ENCODE measurements around the gene CD81.

CD81 gene

DNA sequence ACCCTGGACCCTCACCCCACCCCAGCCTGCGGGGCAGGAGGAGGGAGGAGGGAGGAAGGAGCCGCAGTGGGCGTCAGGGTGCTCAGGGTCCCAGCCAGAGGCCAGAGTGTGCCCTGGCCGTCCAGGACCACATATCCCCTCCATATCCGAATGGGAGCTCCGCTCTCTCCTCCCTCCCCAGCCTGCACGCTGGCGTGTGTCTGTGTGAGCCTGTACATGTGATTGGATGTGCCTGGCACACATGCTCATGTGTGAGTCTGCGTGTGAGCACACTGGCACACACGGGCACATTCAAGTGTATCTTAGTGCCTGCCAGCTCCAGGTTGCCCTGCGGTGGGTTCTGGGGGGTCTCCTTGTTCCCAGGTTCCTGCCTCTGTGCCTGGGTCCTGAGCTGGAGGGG, 31.6 kb downstream of the CD81 start:
- no peak for ATAC-seq

DNA sequence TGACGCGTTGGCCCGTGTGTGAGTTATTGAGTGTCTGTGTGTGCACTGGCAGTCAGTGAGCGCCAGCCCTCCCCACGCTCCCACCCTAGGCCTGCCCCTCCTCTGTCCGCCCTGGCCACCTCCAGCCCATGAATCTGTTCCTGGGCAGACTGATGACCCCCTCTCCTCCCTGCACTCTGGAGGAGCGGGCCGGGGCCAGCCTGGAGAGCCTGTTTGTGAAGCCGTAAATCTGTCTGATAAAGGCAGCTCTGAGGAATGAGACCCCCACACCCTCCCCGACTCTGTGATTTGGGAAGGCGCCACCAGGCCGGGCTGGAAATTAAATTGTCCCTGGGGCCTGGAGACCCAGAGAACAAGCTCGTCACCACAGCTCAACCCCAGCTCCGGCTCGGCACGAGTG, 32.0 kb downstream of the CD81 start:
- no peak for ATAC-seq

DNA sequence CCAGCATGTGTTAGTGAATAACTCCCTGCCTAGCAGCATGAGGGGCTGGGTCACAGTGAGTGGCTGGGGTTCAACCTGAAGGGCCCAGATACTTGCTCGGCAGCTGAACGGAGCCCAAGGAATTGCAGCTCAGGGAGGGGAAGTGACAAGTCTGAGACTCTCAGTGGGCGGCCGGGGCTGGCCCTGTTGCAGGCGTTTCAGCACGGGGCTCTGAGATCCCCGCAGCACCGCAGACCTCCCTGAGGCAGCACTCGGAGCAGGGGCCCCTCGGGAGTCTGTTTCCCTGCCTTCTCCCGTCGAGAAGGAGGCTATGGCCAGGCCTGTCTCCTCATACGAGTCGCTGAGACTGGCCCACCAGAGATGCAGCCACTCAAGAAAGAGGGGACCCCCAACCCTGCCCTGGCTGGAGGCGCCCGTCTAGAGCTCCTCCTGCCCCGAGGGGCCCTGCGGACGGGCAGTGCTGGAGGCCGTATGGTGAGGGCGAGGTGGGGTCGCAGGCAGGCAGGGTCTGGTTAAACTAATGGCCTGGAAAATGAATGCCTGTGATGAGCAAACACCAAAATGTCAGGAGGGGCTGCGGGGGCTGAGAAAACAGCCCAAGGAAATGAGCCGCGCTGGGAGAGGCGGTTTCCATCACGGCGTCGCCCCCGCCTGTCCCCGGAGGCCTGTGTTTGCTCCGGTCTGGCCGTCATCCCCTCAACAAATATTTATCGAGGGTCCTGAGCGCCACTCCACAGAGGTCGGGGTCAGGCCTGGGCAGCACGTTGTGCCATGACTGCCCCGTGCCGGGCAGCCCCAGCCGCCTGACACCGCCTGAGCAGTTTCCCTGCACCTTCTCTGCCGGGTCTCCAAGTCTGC, 32.7 kb downstream of the CD81 start:
- no peak for ATAC-seq

DNA sequence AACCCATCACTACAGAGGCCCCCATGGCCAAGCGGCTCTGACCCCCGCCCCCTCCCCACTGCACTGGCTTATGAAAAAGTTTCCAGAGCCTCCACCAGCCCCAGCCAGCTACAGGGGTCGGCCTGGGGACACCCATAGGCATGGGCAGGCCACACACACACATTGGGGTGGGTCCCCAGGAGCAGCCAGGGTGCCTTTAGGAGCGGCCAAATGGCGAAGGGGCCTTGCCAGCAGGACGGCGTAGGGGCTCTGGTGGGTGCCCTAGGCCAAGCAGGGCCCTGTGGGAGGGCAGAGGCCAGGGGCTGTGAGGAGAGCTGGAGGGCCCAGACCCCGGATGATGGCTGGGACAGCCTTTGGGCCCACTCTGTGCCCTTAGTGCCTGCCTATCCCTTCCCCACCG, 33.5 kb downstream of the CD81 start:
- no peak for ATAC-seq

DNA sequence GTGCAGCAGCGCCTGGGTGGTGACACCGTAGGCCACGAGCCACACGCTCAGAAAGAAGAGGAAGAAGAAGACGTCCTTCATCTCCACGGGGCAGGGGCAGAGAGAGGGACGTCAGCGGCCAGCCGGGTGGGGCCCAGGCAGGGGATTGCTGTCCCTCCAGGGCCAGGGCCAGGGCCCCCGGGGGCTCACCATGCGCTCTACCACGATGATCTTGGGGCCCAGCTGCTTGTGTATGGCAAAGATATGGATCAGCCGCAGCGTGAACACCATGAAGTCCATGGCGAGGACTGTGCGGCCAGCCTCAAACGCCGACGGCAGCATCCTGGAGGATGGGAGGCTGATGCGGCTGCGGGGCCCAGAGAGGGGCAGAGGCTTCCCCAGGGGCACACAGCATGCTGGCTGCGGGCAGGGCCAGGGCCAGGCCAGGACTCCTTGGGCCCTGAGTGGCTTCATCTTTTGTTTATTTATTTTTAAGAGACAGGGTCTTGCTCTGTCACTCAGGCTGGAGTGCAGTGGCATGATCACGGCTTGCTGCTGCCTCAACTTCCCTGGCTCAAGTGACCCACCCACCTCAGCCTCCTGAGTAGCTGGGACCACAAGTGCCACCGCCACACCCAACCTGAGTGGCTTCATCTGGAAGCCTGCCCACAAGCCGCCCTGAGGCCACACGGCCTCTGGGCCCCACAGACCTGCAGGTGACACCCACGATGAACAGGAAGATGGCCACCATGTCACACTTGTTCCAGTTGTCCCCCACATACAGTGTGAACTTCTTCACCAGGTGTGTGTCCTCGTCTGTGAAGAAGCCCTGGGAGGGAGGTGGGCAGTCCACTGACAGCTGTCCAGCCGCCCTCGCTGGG, 34.6 kb downstream of the CD81 start:
- ATAC-seq = no peak

DNA sequence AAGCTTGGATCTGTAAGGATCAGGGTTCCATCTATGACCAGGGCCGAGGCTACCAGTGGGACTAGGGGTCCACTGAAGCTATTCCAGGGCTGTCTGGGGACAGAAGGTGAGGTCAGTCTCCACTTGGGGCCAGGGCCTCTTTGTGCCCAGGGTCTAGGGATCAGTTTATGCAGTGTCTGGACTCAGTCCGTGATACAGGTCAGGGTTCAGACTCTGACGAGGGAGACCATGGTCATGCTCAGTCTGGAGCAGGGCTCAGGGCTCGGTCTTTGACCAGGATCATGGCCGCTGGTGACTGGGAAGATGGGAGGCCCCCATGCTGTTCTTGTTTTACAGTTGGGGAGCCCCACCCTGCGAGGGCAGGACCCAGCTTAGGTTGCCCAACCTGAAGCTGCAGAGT, 35.2 kb downstream of the CD81 start:
- no peak for ATAC-seq

DNA sequence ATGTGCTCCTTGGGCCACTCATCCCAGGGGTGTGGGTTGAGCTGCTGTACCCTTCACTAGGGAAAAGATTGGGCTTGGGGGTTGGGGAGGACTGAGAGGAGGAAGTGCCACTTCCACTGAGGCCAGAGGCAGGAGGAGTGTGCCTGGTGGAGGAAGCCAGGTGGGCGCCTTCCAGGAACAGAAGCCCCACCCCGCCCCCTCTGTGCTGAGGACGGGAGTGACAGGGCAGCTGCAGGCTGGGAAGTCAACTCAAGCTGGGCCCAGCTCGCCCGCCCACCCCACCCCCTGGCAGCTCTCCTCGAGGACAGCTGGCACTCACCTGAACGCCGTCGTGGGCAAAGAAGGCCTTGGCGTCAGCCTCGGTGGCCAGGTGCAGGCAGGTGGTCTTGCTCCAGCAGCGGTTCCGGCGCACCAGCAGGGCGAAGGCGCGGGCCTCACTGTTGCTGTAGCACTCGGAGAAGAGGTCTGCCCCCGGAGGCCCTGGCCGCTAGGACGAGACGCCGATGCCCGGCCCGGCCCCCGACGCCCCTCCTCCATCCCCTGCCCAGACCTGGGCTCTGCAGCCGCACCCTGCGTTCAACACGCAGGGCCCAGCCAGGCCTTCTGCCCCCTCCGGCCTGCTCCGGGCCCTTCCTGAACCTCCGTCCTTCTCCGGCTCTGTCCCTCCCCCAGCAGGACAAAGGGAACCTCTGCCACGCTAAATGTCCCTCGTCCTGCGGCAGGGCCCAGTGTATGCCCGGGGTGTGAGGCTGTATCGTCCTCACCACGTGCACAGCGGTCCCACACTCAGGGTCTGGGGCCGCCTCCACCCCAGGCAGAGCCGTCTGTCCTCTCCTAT, 36.9 kb downstream of the CD81 start:
- no peak for ATAC-seq

DNA sequence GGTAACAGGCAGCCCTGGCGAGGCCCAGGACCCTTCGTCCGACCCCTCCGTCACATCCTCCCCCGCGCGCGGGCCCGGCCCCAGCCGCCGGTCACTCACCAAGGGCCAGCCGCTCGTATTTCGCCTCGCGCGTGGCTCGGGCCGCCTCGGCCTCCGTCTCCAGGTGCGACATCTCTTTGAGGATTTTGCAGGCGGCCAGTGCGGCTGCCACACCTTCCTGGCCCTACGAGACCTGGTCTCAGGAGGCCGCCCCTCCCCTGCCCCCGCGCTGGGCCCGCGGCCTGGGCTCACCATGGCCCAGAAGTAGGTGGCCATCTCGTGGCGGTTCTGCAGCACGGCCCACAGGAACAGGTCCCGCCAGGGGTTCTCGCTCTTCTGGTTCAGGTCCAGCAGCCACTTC, 37.5 kb downstream of the CD81 start:
- ATAC-seq = no peak

DNA sequence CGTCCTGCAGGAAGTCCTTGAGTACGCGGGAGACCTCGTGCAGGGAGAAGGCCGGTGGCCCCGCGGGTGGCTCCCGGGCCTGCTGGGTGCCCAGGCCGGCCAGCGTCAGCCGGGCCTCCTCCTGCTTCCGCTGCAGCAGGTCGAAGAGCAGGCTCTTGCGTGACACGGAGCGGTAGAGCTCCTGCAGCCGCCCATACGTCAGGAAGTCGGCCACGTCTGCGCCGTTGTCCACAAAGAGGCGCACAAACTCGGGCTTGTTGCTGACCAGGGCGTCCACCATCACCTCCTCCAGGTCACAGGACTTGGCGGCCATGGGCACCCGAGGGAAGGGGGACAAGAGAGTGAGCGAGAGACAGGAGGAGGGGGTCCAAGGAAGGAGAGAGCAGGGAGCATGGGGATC, 38.1 kb downstream of the CD81 start:
- ATAC-seq = no peak

DNA sequence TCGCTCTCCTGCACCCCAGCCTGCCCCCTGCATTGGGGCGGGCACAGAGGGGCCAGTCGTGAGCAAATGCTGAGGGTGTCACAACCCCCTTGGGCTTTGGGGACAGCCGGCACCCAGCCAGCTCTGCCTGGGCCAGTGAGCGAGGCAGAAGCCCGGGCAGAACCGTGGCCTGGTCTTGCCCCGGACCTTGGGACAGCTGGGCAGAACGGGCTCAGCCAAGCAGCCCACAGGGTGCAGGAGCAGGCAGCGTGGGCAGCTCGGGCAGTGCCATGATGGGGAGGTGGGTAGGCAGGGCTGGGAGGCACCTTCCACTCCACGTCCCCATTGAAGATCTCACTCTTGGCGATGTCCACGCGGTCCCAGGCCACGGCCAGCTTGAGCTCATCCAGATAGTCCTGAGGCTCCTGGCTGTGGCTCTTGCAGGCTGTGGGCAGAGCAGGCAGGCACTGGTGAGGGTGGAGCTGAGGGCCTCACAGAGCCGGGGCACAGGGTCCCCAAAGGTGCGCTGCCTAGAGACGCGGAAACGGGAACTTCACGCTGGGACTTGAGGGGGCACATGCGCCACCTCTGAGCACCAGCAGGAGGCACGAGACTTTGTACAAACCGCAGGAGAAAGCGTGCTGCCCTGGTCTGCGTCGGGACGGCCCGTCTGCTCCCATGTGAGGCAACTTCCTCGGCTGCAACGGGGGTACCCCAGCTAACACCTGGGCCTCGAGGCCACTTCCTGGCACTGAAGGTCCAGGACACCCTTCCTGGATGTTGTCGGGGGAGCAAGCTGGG, 38.7 kb downstream of the CD81 start:
- ATAC-seq = no peak

DNA sequence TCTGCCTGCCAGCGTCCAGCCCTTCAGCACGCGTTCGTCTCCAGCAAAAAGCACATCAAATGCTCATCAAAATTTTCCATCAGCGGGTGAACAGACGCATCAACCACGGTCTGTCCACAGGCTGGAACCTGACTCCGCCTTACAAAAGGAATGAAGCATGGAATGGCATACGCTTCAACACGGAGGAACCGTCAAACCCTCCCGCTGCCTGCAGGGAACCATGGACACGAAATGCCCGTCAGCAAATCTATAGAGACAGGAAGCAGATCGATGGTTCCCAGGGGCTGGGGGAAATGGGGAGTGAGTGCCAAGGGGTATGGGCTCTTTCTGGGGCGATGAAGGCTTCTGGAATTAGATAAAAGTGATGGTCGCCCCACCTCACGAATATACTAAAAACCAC, 39.7 kb downstream of the CD81 start:
- no peak for ATAC-seq

DNA sequence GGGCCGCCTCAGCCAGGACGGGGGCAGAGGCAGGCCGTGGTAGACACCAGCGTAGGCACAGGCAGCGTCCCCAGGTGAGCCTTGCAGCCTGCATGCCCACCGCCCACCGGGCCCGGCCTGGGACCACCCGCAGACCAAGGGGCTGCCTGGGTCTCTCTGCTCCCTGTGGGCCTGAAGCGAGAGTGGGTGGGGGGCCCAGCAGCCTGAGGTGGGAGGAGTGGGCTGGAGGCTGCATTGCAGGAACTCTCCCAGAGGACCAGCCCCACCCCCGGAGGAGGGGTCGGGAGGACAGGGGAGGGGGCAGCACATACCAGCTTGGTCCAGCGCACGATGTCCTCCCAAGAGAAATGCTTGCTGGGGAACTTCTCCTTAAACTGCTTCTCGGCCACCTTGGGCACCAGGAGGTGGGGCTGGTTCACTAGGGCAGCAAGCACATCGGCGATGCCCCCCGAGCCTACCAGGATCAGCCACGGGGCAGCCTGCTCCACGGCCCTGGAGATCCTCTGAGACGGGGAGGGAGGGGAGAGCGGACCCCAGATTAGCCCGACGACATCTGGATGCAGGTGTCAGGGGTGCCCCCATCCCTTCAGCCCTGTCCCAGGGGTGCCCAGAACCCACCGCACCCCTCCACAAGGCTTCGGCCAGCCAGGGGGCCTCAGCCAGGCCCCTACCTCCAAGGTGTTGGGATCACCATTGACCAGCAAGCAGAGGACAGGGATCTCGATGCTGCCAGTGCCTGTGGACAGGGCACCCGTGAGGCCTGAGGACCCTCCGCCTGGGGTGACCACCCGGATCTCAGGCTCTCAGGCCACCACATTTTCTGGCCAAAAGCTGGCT, 41.0 kb downstream of the CD81 start:
- no peak for ATAC-seq

DNA sequence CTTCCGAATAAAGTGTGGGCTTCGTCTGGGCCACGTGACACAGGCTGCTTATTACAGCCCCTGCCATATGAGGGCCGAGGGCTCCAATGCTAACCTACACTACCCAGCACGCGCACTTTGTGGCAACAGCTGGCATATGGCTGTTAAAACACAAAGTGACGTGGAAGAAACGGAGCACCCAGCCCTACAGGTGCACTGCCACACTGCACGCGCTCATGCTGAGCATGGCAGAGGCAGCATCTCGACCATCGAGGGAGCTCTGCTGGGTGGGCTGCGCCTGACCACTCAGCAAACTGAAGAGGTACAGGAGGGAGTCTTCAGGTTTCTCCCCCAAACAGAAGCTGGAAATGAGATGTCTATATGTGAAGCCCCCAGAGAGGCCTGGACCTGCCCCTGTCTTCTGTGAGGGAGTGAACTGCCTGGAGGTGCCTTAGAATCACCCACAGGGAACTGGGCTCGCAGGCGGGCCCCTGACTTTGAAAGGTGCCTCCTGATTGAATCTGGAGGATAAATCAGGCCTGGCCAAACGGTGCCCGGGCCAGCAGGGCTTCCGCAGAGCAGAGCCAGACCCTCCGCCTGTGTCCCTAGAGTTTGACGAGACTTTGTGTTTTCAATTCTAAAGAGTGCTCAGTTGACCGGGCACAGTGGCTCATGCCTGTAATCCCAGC, 41.7 kb downstream of the CD81 start:
- ATAC-seq = no peak

DNA sequence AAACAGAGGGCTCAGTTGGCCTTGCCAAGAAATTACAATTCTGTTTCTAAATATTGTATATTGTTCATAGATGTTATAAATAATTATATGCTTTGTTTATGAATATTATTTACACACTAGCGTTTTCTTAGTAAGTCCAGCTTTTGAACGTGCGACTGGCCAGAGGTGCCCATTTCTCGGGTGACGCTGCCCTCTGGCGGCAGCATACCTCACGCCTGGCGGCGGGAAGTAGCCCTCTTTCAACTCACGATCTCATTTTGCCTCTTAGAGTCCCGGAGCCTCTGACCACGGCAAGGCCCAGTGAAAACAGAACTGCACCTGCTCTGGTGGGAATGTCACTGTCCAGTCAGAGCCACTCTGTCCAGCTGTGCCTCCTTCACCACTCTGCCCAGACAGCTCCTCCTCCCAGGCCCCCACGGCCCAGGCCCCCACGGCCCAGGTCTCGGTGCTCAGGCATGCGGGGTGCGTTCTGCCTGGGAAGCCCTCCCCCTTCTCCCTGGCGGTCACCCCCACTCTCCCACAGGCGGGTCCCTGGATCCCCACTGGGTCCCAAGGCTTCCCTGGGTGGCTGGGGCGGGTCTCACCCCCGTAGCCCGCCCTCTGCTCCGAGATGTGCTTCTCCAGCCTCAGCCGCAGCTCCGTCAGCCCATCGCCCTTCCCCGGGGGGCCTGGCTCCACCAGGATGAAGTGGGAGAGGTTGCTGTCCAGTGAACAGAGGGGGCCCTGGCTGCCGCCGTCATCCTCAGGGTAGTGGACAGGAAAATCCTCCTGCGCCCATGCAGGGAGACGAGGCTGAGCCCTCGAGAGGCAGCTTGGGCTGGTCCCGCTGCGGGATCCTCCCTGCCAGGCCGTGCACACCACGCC, 42.8 kb downstream of the CD81 start:
- no peak for ATAC-seq

DNA sequence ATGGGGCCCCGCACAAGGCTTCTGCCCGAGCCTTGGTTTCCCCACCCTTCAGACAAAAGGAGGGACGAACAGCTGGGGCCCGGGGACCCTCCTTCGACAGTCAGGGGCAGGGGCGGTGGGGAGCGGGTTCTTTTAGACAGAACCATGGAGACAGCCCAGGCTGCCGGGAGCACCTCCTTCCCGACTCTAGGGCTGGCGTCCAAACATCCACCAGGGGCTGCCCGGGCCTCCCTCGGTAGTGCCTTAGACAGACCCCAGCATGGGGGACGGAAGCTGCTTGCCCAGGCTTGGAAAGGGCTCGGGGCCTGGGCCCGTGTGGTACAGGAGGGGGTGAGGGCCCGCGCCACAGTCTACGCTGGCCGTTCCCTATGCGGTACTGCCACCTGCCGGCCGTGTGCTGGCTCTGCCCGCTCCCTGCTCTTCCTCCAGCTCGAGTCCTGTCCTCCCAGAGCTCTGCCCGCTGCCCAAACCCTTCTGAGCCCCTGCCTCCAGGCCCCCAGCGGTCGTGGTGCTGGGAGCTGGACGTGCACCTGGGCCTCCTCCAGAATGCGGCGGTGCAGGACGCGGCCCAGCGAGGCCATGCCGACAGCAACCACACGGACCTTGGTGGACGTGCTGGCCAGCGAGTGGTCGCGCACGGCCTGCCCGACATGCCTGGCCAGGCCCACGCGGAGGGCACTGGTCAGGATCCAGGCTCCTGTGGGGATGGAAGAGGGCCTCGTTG, 43.6 kb downstream of the CD81 start:
- ATAC-seq = peak; percentile 93 to 96

DNA sequence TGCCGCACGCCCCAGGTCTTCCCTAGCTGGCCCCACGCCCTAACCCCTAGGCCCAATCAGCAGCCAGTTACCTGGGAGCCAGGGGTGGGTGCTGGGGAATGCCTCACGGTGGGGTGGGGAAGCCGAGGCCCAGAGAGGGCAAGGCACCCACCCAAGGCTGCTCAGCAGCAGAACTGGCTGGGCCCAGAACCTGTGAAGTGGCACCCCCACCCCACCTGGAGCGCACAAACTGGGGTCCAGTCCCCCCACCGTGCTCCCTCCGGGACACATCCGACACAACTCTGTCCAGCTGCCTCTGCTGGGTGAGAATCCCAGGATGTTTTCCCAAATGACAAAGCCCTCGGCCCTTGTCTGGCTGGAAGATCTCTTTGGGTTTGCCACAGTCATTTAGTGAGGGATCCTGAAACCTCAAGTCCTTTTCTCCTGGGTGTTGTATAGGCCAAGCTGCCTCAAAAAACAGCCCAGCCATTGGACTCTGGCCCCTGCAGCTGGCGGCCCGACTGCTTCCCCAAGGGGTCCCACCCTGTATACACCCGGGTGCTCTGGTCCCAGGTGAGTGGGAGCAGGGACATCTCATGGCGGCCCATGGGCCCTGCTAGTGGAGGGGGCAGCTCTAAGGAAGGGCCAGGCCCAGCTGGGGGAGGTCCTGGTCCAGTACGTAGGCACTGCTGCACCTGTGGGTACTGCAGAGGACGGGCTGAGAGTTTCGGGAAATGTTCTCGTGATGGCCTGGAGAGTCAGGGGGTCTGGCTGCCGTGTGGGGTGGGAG, 44.3 kb downstream of the CD81 start:
- ATAC-seq = no peak

DNA sequence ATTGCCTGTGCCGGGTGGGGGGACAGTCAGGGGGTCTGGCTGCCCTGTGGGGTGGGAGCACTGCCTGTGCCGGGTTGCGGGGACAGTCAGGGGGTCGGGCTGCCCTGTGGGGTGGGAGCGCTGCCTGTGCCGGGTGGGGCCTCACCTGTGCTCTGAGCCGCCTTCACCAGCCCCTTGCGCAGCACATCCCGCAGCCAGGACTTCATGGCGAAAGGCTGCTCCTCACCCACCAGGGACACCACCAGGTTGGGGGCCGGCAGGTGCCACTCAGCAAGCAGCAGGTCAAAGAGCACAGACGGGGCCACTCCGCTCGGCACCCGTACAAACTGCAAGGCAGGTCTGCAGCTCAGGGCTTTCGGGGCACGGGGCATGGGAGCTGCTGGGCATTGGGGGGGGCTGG, 44.9 kb downstream of the CD81 start:
- no peak for ATAC-seq

DNA sequence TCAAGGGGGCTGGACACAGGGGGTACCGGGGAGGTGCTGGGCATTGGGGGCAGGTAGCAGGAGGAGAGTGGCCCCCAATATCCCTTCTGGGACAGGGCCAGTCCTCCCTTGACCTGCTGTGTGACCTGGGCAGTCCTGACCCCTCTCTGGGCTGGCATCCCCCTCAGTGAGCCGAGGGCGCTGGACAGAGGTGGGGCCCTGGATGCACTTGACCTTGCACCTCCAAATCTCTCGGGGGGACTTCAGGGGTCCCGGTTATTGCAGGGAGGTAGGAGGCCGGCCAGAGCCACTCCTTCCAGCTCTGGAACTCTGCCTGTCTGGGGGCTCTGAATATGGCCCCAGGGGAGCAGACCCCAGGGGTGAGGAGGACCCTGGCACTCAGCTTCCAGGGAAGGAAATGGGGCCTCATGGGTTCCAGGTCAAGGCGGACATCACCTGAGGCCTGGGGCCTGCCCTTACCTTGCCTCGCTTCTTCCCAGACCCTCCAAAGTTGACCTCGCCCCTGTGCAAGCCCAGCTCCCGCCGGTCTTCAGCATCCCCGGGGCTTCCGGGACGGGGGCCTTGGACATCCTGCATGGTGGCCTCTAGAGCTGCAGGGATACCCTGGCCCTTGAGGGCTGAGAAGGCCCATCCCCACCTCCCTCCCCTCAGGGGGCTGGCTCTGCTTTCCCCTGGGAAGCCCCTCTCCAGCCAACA, 45.5 kb downstream of the CD81 start:
- ATAC-seq = no peak
